ACHN (cell line): ENCODE measurements around the gene RAMP3.
A peak's percentile ranks its signal among the peaks of the same experiment; 100 is the strongest.
"Not testable (repeated sequence)": the region's sequence is repeated elsewhere in the genome, so short reads cannot be mapped to it uniquely, and the experiment has no call there.

Source experiments
- DNase-seq: peaks from one replicate; pipeline ENCODE4 v3.0.0-alpha.2; 2015
- in situ Hi-C: cut with HindIII; loops from 2 replicates; pipeline ENCODE4 v1.10.0; 2017; ENCODE audit warnings: low sequenced_read_pairs, low pct_ligation_motif_present, low pct_unique_long_range_greater_than_20kb

The RAMP3 gene

GRCh38 chr7:45157653-45158401 lies at the start of gene RAMP3:
TSS of gene RAMP3 (plus strand) at chr7:45157791. CDS start at chr7:45157829, 38 bp downstream.
- in situ Hi-C loops = no loop called here
- no peak for DNase-seq

- no peak for DNase-seq
- in situ Hi-C loops = no loop called here
These were observed 48.7 kb upstream of the RAMP3 start for GRCh38 chr7:45108863-45109262.

- in situ Hi-C loops = no loop called here
- peak; percentile 99 for DNase-seq
These were observed 46.0 kb upstream of the RAMP3 start, which contains the start of gene TBRG4 for GRCh38 chr7:45111298-45112223. TSS of gene TBRG4 (minus strand) at chr7:45111697. CDS start at chr7:45109237, 2,460 bp downstream.

- no peak for DNase-seq
- in situ Hi-C loops = no loop called here
These were observed 44.9 kb upstream of the RAMP3 start for GRCh38 chr7:45112648-45113047.

- DNase-seq, in situ Hi-C loops: not testable (repeated sequence)
These were observed 43.3 kb upstream of the RAMP3 start for GRCh38 chr7:45114257-45114656.

GRCh38 chr7:45114926-45115325 lies 42.7 kb upstream of the RAMP3 start:
- DNase-seq = no peak
- in situ Hi-C loops = no loop called here

- in situ Hi-C loops = no loop called here
- no peak for DNase-seq
These were observed 41.5 kb upstream of the RAMP3 start for GRCh38 chr7:45116048-45116447.

GRCh38 chr7:45117582-45117981 lies 40.0 kb upstream of the RAMP3 start:
- in situ Hi-C loops = no loop called here
- DNase-seq = no peak

- in situ Hi-C loops = no loop called here
These were observed 39.3 kb upstream of the RAMP3 start for GRCh38 chr7:45118292-45118691.

GRCh38 chr7:45118889-45119331 lies 38.7 kb upstream of the RAMP3 start:
- no peak for DNase-seq
- in situ Hi-C loops = no loop called here

More at GRCh38 chr7:45118292-45118691, 39.3 kb upstream of the RAMP3 start:
- no peak for DNase-seq

- in situ Hi-C loops = no loop called here
- DNase-seq = no peak
These were observed 38.0 kb upstream of the RAMP3 start for GRCh38 chr7:45119550-45119949.

- DNase-seq = no peak
- in situ Hi-C loops = no loop called here
These were observed 34.4 kb upstream of the RAMP3 start for GRCh38 chr7:45122975-45123860.

GRCh38 chr7:45123913-45124710 lies 33.5 kb upstream of the RAMP3 start:
- DNase-seq = no peak

GRCh38 chr7:45125193-45125904 lies 32.2 kb upstream of the RAMP3 start:
- in situ Hi-C loops = no loop called here
- DNase-seq = no peak

More at GRCh38 chr7:45123913-45124710, 33.5 kb upstream of the RAMP3 start:
- in situ Hi-C loops = no loop called here

- in situ Hi-C loops = no loop called here
- no peak for DNase-seq
These were observed 31.4 kb upstream of the RAMP3 start for GRCh38 chr7:45126201-45126600.

GRCh38 chr7:45126920-45127319 lies 30.7 kb upstream of the RAMP3 start:
- in situ Hi-C loops = no loop called here
- no peak for DNase-seq

GRCh38 chr7:45129181-45129800 lies 28.3 kb upstream of the RAMP3 start:
- DNase-seq = no peak
- in situ Hi-C loops = no loop called here
